ENCODE data around the gene VIM. TPM values are rescaled to one million over a fixed set of nuclear protein-coding genes. Genes with fewer than 3 reads are reported as not detected.
A peak's percentile ranks its signal among the peaks of the same experiment; 100 is the strongest.
"Not testable (repeated sequence)": the region's sequence is repeated elsewhere in the genome, so short reads cannot be mapped to it uniquely, and the experiment has no call there.

Gene VIM
- total and polyA plus RNA-seq, 2 of the 4 experiments (the other 2 are of a cell fraction), result 4,502 to 6,735 TPM

DNA sequence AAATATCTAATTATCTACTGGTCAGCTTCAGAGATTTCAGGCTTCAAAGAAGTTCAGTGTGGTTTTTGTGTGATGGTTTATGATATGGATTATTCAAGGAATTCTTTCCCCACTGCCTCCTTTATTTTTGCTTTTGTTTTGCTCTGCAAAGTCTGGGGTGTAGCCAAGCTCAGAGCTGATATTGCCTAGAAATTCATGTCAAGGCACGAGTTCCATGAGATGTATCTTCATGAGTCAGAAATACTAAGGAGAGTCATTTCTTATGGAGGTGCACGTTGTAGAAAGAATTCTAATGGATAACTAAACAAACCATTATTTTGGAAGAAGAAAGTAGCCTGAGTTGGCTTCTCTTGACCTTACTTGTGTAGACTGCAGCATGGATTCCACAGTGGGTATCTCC is 37.4 kb downstream of the VIM start:
- POLR2A ChIA-PET (ENCODE audit: unreplicated experiment), result no interaction called here
- intact Hi-C loops (cut with micrococcal nuclease), result no loop called here
- no peaks in the 10 kb centered on the region for H3K4me1 ChIP-seq (ENCODE audit: control insufficient read depth, insufficient read depth, low read length)

DNA sequence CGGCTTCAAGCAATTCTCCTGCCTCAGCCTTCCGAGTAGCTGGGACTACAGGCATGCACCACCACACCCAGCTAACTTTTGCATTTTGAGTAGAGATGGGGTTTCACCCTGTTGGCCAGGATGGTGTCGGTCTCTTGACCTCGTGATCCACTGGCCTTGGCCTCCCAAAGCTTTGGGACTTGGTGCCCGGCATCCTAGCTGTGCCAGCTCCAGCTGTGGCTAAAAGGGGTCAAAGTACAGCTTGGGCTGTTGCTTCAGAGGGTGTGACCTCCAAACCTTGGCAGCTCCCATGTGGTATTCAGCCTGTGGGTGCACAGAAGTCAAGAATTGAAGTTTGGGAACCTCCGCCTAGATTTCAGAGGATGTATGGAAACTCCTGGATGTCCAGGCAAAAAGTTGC is 38.5 kb downstream of the VIM start:
- dilution Hi-C loops (cut with HindIII; ENCODE audit: low sequenced_read_pairs, unreplicated experiment); H3K9ac ChIP-seq (ENCODE audit: low read depth, low read length); H2BK5ac ChIP-seq (ENCODE audit: low read depth, low read length, poor library complexity, severe bottlenecking); H4K5ac ChIP-seq (ENCODE audit: low read depth, low read length); H2BK120ac ChIP-seq (ENCODE audit: low read depth, low read length); H4K8ac ChIP-seq (ENCODE audit: low read depth in 2 of 2, low read length in 2 of 2); CTCF ChIA-PET; H3K27ac ChIP-seq (ENCODE audit: insufficient read depth, low read length); H3K4me2 ChIP-seq (ENCODE audit: low read depth, low read length); DNase-seq; H3K14ac ChIP-seq (replicated peaks; ENCODE audit: low read depth, low read length); H2AFZ ChIP-seq (replicated peaks; ENCODE audit: low read length, poor library complexity); H4K20me1 ChIP-seq (ENCODE audit: insufficient read depth, low read length); H2BK15ac ChIP-seq (ENCODE audit: low read depth, low read length); H3K4ac ChIP-seq (ENCODE audit: low read depth, low read length); H3K36me3 ChIP-seq (ENCODE audit: control insufficient read depth, insufficient read depth, low read length); H3K9me1 ChIP-seq (ENCODE audit: insufficient read depth, low read length); H3K18ac ChIP-seq (ENCODE audit: low read depth, low read length); POLR2A ChIA-PET (ENCODE audit: unreplicated experiment); H3K56ac ChIP-seq (ENCODE audit: extremely low read depth, insufficient read depth, low read length); H3K4me3 ChIP-seq (ENCODE audit: insufficient read depth, low read depth, low read length); intact Hi-C loops (cut with micrococcal nuclease); BruUV-seq (replicated peaks); H2BK20ac ChIP-seq (ENCODE audit: low read depth, low read length); H2AK5ac ChIP-seq (ENCODE audit: low read depth, low read length); H3K23ac ChIP-seq (ENCODE audit: low read depth, low read length); H4K91ac ChIP-seq (ENCODE audit: insufficient read depth, low read depth, low read length); H3K4me1 ChIP-seq (ENCODE audit: control insufficient read depth, insufficient read depth, low read length); H2AK9ac ChIP-seq (replicated peaks; ENCODE audit: low read depth, low read length, poor library complexity); H3K79me1 ChIP-seq (ENCODE audit: low read depth in 1 of 2, low read length in 2 of 2); ATAC-seq (ENCODE audit: low read depth): not testable (repeated sequence)
- peaks cover 22% of the 10 kb centered on the region for H3K9me3 ChIP-seq (ENCODE audit: control insufficient read depth, insufficient read depth, low read length)
- in situ Hi-C loops (cut with MboI; ENCODE audit: low sequenced_read_pairs), result loop anchor here (25.0 kb wide), 1 partner anchor 1379 kb away; no protein-coding TSS in a partner anchor
- H3K27me3 ChIP-seq (ENCODE audit: control insufficient read depth, insufficient read depth, low read length), result peaks cover 21% of the 10 kb centered on the region
- WGBS, 2 experiments (ENCODE audit: extremely low coverage in 2 of 2, insufficient read length in 1 of 2), result 80% methylated on average over 2 of the region's 6 CpGs; no CpG with 5 or more reads in 1 of the 2 experiments

More for the DNA sequence above, 37.4 kb downstream of the VIM start:
- H2BK20ac ChIP-seq (ENCODE audit: low read depth, low read length), result no peak overlapping the region
- no peaks in the 10 kb centered on the region for H3K79me1 ChIP-seq (ENCODE audit: low read depth in 1 of 2, low read length in 2 of 2)
- H3K4me3 ChIP-seq (ENCODE audit: insufficient read depth, low read depth, low read length), result no peak overlapping the region
- no peak overlapping the region for H2AK5ac ChIP-seq (ENCODE audit: low read depth, low read length)
- dilution Hi-C loops (cut with HindIII; ENCODE audit: low sequenced_read_pairs, unreplicated experiment), result no loop called here
- no peak overlapping the region for H4K5ac ChIP-seq (ENCODE audit: low read depth, low read length)
- DNase-seq (peak; percentile 10), ATAC-seq (ENCODE audit: low read depth) (peak; percentile 40; the same call in 1 of the 2 replicates)
- H3K27me3 ChIP-seq (ENCODE audit: control insufficient read depth, insufficient read depth, low read length), result peaks cover 15% of the 10 kb centered on the region
- no peaks in the 10 kb centered on the region for H3K36me3 ChIP-seq (ENCODE audit: control insufficient read depth, insufficient read depth, low read length)
- no peak overlapping the region for H4K8ac ChIP-seq (ENCODE audit: low read depth in 2 of 2, low read length in 2 of 2)
- no peak overlapping the region for H2BK120ac ChIP-seq (ENCODE audit: low read depth, low read length)
- no peak overlapping the region for H3K56ac ChIP-seq (ENCODE audit: extremely low read depth, insufficient read depth, low read length)
- in situ Hi-C loops (cut with MboI; ENCODE audit: low sequenced_read_pairs), result loop anchor here (25.0 kb wide), 1 partner anchor 1378 kb away; no protein-coding TSS in a partner anchor
- H2AFZ ChIP-seq (replicated peaks; ENCODE audit: low read length, poor library complexity), result no peak overlapping the region
- H3K4ac ChIP-seq (ENCODE audit: low read depth, low read length), result no peak overlapping the region
- H4K20me1 ChIP-seq (ENCODE audit: insufficient read depth, low read length), result no peaks in the 10 kb centered on the region
- H3K9ac ChIP-seq (ENCODE audit: low read depth, low read length), result no peak overlapping the region
- peaks cover 24% of the 10 kb centered on the region for H3K9me3 ChIP-seq (ENCODE audit: control insufficient read depth, insufficient read depth, low read length)
- TF ChIP-seq MXI1 (IDR thresholded peaks at IDR 0.05; ENCODE audit: borderline replicate concordance, low read depth, low read length) (no peak), RAD21 (IDR thresholded peaks at IDR 0.05; ENCODE audit: low read length) (no peak), BHLHE40 (IDR thresholded peaks at IDR 0.05; ENCODE audit: low read depth, low read length) (no peak), NFE2L2 (IDR thresholded peaks at IDR 0.05; ENCODE audit: low read depth, low read length) (no peak), FOS (IDR thresholded peaks at IDR 0.05; ENCODE audit: low read depth, low read length) (no peak), RCOR1 (IDR thresholded peaks at IDR 0.05; ENCODE audit: insufficient replicate concordance, low read length) (no peak), POLR2A (IDR thresholded peaks at IDR 0.05; ENCODE audit: low read depth, low read length) (no peak), MAFK (IDR thresholded peaks at IDR 0.05; ENCODE audit: low read depth, low read length) (no peak), RFX5 (IDR thresholded peaks at IDR 0.05; ENCODE audit: low read depth, low read length) (no peak), CEBPB (IDR thresholded peaks at IDR 0.05; ENCODE audit: low read depth, low read length) (no peak)
- TF ChIP-seq, protein P1, sequence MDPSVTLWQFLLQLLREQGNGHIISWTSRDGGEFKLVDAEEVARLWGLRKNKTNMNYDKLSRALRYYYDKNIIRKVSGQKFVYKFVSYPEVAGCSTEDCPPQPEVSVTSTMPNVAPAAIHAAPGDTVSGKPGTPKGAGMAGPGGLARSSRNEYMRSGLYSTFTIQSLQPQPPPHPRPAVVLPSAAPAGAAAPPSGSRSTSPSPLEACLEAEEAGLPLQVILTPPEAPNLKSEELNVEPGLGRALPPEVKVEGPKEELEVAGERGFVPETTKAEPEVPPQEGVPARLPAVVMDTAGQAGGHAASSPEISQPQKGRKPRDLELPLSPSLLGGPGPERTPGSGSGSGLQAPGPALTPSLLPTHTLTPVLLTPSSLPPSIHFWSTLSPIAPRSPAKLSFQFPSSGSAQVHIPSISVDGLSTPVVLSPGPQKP (IDR thresholded peaks at IDR 0.05; ENCODE audit: borderline replicate concordance, low read depth, low read length), result no peak
- WGBS, 2 experiments (ENCODE audit: extremely low coverage in 2 of 2, insufficient read length in 1 of 2), result no CpG with 5 or more reads among the region's 2 CpGs
- no peak overlapping the region for H3K4me2 ChIP-seq (ENCODE audit: low read depth, low read length)
- no peaks in the 10 kb centered on the region for H3K9me1 ChIP-seq (ENCODE audit: insufficient read depth, low read length)
- no peak overlapping the region for H4K91ac ChIP-seq (ENCODE audit: insufficient read depth, low read depth, low read length)
- H3K14ac ChIP-seq (replicated peaks; ENCODE audit: low read depth, low read length), result no peak overlapping the region
- CTCF ChIA-PET, result no interaction called here
- BruUV-seq (replicated peaks), result no TSS peak
- H2BK15ac ChIP-seq (ENCODE audit: low read depth, low read length), result no peak overlapping the region
- no peak overlapping the region for H3K27ac ChIP-seq (ENCODE audit: insufficient read depth, low read length)
- H3K23ac ChIP-seq (ENCODE audit: low read depth, low read length), result no peak overlapping the region
- H2AK9ac ChIP-seq (replicated peaks; ENCODE audit: low read depth, low read length, poor library complexity), result no peak overlapping the region
- H2BK5ac ChIP-seq (ENCODE audit: low read depth, low read length, poor library complexity, severe bottlenecking), result no peak overlapping the region
- H3K18ac ChIP-seq (ENCODE audit: low read depth, low read length), result no peak overlapping the region

Measured in IMR-90 (cell line).